ENCODE measurements around the gene MUC5B. TPM values are rescaled to one million over a fixed set of nuclear protein-coding genes. Genes with fewer than 3 reads are reported as not detected.

Gene MUC5B
- total RNA-seq, 2 donors from 2014 or later: not detected

DNA sequence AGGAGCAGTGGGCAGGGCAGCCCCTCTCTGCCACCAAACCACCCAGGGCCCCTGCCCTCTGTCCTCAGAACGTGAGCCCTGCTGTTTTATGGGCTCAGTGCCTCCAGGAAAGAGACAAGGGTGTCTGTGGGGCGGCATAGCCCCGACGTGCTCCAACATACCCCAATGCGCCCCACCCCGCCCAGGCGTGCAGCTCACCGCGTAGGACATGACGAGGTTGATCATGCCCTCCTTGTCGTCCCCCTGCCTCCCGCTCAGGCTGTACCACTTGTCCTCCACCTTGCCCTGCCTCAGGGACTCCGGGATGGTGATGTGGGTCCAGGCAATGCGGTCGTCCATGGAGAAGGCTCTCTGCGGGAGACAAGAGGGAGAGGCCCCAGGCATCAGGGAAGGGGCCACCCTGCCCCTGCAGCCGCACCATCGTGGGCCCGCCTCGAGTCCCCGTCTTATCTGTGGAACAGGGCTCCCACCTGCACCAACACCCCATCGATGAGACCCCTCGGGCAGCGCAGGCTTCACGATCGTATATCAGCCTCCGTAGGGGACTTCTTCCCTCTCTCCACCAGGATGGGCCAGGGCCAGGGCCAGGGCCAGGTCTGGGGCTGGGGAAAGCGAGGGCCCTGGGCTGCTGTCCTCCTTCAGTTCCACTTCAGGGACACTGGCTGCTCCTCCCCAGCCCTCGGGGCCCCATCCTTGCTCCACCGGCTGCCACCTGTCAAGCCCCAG lies 65.7 kb downstream of the MUC5B start:
- H3K27me3 ChIP-seq: no peaks in the 10 kb centered on the region
- TF ChIP-seq, protein P1, sequence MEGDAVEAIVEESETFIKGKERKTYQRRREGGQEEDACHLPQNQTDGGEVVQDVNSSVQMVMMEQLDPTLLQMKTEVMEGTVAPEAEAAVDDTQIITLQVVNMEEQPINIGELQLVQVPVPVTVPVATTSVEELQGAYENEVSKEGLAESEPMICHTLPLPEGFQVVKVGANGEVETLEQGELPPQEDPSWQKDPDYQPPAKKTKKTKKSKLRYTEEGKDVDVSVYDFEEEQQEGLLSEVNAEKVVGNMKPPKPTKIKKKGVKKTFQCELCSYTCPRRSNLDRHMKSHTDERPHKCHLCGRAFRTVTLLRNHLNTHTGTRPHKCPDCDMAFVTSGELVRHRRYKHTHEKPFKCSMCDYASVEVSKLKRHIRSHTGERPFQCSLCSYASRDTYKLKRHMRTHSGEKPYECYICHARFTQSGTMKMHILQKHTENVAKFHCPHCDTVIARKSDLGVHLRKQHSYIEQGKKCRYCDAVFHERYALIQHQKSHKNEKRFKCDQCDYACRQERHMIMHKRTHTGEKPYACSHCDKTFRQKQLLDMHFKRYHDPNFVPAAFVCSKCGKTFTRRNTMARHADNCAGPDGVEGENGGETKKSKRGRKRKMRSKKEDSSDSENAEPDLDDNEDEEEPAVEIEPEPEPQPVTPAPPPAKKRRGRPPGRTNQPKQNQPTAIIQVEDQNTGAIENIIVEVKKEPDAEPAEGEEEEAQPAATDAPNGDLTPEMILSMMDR (IDR thresholded peaks at IDR 0.05): no peak
- peaks cover 80% of the 10 kb centered on the region for H3K36me3 ChIP-seq
- H3K4me1 ChIP-seq: no peaks in the 10 kb centered on the region
- H3K9me3 ChIP-seq: no peaks in the 10 kb centered on the region
- H3K4me3 ChIP-seq: no peak overlapping the region
- no peak for DNase-seq (ENCODE audit: low spot score)
- no peak overlapping the region for H3K27ac ChIP-seq

DNA sequence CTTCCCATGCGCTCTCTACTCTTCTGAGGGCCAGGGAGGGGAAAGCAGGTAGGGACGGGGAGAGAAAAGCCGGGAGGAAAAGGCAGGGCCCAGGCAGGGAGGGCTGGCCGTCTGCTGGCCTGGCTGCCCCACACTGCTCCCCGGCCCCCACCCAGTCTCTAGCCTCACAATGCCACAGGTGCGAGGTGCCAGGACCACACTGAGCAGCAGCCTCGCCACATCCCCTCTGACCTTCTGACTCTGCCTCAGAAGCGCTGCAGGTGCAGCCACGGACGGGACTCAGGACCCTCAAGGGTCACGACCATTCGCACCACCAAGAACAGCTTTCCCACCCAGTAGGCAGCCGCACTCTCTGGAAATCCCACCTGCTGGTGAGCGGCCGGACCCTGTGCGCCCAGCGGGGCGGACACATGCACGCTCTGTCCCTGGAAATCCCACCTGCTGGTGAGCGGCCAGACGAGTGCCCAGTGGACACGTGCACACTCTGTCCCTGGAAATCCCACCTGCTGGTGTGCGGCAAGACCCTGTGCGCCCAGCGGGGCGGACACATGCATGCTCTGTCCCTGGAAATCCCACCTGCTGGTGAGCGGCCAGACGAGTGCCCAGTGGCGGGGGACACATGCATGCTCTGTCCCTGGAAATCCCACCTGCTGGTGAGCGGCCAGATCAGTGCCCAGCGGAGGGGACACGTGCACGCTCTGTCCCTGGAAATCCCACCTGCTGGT lies 66.5 kb downstream of the MUC5B start:
- Histone ChIP-seq H3K36me3 (peaks cover 78% of the 10 kb centered on the region), H3K4me3 (no peak overlapping the region), H3K9me3 (no peaks in the 10 kb centered on the region), H3K27me3 (no peaks in the 10 kb centered on the region), H3K4me1 (no peaks in the 10 kb centered on the region), H3K27ac (no peak overlapping the region)
- TF ChIP-seq, protein P1 (IDR thresholded peaks at IDR 0.05): no peak
- DNase-seq (ENCODE audit: low spot score): no peak

DNA sequence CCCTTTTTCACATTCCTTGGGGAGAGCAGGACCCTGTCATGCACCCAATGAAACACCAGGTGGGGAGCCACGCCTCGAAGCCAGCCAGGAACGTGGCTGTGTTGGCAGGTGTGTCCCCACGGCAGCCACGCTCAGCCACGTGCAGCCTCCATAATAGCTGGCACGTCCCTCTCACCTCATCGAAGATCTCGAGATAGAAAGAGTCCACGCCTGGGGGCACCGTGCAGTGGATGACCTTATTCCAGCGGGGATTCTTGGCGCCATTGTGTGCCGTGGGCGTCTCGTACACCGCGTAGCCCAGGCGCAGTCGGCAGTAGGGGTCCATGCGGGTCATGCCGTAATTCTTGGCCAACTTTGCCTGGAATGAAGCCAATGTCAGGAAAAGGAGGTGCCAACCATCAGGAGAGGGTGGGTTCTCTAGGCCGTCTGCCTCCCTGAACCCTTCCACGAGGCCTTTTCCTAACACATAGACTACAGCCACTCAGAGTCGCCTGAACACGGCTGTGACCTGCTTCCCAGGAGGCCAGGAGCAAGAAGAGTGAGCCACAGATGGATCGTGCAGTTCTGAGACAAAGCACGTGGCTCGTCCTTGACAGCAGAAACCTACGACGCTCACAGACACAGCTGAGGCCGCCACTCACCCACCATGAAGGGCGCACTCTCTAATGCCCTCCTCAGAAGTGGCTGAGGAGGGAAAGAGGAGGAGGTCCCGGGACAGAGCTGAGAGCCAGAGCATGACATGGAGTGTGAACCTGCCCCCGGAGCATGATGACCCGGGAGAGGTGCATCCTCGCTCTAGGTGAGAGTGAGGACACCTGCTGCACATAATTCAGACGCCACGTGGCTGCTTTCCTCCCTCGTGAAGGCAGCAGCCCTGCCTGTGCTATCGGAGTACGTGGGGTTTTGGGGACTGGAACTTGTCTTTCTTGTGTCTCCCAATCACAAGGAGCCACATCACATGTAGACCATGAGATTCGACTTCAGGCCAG lies 67.5 kb downstream of the MUC5B start:
- TF ChIP-seq, protein P1 (IDR thresholded peaks at IDR 0.05): no peak
- Histone ChIP-seq H3K9me3 (no peaks in the 10 kb centered on the region), H3K4me1 (no peaks in the 10 kb centered on the region), H3K27ac (no peak overlapping the region), H3K36me3 (peaks cover 75% of the 10 kb centered on the region), H3K4me3 (no peak overlapping the region), H3K27me3 (no peaks in the 10 kb centered on the region)
- no peak for DNase-seq (ENCODE audit: low spot score)

DNA sequence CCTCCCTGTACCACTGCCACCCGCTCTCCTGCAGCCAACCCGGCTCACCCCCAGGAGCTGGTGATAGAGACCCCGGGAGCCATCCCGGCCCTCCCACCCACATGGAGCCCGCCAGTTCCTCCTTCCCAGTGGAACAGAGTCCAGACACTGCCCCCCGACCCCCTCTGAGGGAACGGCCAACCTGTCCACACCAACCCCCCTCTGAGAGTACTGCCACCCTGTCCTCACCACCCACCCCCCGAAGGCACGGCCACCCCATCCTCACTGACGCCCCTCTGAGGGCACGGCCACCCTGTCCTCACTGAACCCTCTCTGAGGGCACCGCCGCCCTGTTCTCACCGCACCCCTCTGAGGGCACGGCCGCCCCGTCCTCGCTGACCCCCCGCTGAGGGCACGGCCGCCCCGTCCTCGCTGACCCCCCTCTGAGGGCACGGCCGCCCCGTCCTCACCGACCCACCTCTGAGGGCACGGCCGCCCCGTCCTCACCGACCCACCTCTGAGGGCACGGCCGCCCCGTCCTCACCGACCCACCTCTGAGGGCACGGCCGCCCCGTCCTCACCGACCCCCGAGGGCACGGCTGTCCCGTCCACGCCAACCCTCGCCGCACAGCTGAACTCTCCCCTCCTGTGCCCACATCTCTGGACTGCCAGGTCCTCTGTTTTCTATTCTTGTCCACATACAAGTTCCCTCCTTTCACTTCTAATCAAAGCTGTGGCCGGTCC lies 68.6 kb downstream of the MUC5B start:
- TF ChIP-seq, protein P1 (IDR thresholded peaks at IDR 0.05): no peak
- Histone ChIP-seq H3K27me3 (no peaks in the 10 kb centered on the region), H3K4me3 (no peak overlapping the region), H3K9me3 (no peaks in the 10 kb centered on the region), H3K27ac (no peak overlapping the region), H3K36me3 (peaks cover 69% of the 10 kb centered on the region), H3K4me1 (no peaks in the 10 kb centered on the region)
- DNase-seq (ENCODE audit: low spot score): no peak

DNA sequence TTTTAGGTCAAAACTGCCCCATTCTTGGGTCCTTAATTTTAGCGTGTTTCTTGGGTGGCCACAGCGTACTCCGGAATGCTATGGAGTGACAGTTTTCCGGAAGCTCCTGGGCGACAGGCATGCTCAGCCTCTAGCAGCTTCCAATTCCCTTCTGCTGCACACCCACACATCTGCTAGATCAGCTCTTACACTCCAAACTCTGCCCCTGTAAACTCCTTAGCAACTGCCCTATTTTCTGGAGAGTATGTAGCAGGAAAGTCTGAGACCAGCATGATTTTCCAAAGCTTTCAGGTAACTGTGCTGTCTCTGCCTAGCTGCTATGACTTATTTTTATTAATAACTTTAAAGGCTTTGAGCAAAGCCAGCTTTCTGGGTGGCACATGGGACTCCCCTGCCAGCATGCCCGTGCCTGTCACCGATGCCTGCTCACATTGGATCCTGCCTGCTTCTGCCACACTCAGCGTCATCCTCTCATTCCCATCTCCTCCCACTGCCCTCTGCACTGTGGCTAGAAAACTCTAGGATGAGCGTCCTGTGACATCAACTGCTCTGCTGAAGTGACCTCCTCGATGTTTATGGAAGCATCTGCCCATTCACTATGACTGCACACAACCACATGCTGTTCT lies 69.3 kb downstream of the MUC5B start:
- TF ChIP-seq, protein P1 (IDR thresholded peaks at IDR 0.05): no peak
- Histone ChIP-seq H3K27ac (no peak overlapping the region), H3K4me3 (no peak overlapping the region), H3K4me1 (no peaks in the 10 kb centered on the region), H3K9me3 (no peaks in the 10 kb centered on the region), H3K27me3 (no peaks in the 10 kb centered on the region), H3K36me3 (peaks cover 62% of the 10 kb centered on the region)
- no peak for DNase-seq (ENCODE audit: low spot score)

Data from right atrium auricular region (tissue), 2 donors.